Measurements from ENCODE around the gene AP3S2. TPM values are rescaled to one million over a fixed set of nuclear protein-coding genes. Genes with fewer than 3 reads are reported as not detected.

AP3S2 gene
- total RNA-seq, 1 donor from 2014 or later = 36.4 TPM

DNA sequence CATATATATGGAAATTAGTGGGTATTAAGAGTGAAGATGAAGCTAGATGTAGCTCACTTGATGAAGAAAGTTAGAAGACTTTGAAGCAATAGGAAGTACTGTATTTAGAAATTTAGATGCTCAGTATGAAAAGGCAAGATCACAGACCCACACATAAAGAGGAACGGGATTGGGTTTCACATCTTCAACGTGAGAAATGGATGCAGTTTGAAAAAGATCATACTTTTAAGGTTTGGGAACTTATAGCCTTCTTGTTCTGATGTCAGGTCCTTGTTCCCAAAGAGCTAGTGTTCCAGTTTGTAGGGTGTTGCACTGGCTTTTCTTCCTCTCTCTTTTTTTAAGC is 16.7 kb downstream of the AP3S2 start:
- Mint-ChIP-seq H3K4me1 (peaks cover 2% of the 10 kb centered on the region), H3K36me3 (ENCODE audit: low read depth) (peaks cover 49% of the 10 kb centered on the region), H3K27me3 (no peaks in the 10 kb centered on the region), H3K9me3 (no peaks in the 10 kb centered on the region), H3K27ac (no peak overlapping the region), H3K4me3 (no peak overlapping the region)
- ChIA-PET POLR2A (interaction anchor here (1.0 kb wide), 1 partner anchor 17 kb away, joined by 3 read pairs; the partner anchor contains the start of gene AP3S2), CTCF (interaction anchor here (0.8 to 7.7 kb wide), 12 partner anchors 11 to 208 kb away, joined by 3 to 219 read pairs (median 4); no protein-coding TSS in a partner anchor)
- TF ChIP-seq, protein P1, sequence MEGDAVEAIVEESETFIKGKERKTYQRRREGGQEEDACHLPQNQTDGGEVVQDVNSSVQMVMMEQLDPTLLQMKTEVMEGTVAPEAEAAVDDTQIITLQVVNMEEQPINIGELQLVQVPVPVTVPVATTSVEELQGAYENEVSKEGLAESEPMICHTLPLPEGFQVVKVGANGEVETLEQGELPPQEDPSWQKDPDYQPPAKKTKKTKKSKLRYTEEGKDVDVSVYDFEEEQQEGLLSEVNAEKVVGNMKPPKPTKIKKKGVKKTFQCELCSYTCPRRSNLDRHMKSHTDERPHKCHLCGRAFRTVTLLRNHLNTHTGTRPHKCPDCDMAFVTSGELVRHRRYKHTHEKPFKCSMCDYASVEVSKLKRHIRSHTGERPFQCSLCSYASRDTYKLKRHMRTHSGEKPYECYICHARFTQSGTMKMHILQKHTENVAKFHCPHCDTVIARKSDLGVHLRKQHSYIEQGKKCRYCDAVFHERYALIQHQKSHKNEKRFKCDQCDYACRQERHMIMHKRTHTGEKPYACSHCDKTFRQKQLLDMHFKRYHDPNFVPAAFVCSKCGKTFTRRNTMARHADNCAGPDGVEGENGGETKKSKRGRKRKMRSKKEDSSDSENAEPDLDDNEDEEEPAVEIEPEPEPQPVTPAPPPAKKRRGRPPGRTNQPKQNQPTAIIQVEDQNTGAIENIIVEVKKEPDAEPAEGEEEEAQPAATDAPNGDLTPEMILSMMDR (IDR thresholded peaks at IDR 0.05) = no peak
- intact Hi-C loops (cut with micrococcal nuclease) = no loop called here
- no peak for ATAC-seq (ENCODE audit: low read depth)
- DNase-seq = no peak

DNA sequence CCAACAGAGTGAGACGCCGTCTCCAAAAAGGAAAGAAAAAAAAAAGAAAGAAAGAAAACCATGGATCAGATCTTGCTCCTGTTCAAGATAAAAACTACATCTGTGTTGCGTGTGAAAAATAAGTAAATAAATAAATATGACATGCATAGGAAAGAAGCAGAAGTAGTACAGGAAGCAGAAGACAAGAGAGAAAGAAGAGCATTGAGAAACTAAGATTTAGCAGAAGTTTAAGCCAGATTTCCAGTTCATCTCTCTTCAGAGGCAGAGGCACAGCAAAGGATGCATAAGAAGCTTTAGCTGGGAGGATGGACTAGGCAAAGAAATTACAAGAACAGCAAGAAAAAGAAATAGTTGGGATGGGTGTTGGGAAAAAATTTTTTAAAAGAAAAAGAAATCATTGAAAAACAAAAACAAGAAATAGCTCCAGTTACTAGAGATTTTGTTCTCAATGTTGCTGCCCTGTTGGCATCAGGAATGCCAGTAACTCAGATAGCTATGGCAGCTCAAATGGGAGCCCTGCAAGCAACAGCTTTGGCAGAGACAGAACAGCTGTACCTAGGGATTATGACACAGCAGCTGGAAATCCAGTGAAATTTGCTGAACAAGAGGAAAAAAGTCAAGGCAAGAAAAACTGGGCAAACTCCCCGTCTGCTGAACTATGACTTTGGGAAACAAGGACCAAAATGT is 17.3 kb downstream of the AP3S2 start:
- TF ChIP-seq, protein P1 (IDR thresholded peaks at IDR 0.05) = no peak
- intact Hi-C loops (cut with micrococcal nuclease) = no loop called here
- peaks cover 2% of the 10 kb centered on the region for H3K4me1 Mint-ChIP-seq
- CTCF ChIA-PET = interaction anchor here (0.8 to 7.7 kb wide), 12 partner anchors 12 to 209 kb away, joined by 3 to 219 read pairs (median 4); no protein-coding TSS in a partner anchor
- peaks cover 51% of the 10 kb centered on the region for H3K36me3 Mint-ChIP-seq (ENCODE audit: low read depth)
- H3K9me3 Mint-ChIP-seq = no peaks in the 10 kb centered on the region
- POLR2A ChIA-PET = interaction anchor here (0.6 to 1.0 kb wide), 3 partner anchors 17 to 242 kb away, joined by 3 to 4 read pairs (median 3); partner anchors contain the start of gene AP3S2
- no peak overlapping the region for H3K27ac Mint-ChIP-seq
- no peak for ATAC-seq (ENCODE audit: low read depth)
- no peak for DNase-seq
- no peak overlapping the region for H3K4me3 Mint-ChIP-seq
- no peaks in the 10 kb centered on the region for H3K27me3 Mint-ChIP-seq

DNA sequence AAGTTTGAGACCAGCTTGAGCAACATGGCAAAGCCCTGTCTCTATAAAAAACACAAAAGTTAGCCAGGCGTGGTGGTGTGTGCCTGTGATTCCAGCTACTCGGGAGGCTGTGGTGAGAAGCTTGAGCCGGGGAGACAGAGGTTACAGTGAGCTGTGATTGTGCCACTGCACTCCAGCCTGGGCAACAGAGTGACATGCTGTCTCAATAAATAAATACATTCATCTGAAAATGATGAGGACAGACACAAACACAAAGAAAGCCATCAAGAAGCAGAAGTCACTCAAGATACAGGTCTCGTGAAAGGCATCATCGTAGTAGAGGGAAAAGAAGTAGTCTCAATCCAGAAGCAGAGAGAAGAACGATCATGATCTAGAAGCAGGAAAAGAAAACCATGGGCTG is 18.1 kb downstream of the AP3S2 start:
- intact Hi-C loops (cut with micrococcal nuclease) = loop anchor here (1.0 to 2.0 kb wide), 5 partner anchors 25 to 211 kb away; no protein-coding TSS in a partner anchor
- DNase-seq (no peak), ATAC-seq (ENCODE audit: low read depth) (no peak)
- H3K4me3 Mint-ChIP-seq = no peak overlapping the region
- TF ChIP-seq, protein P1 (IDR thresholded peaks at IDR 0.05) = no peak
- H3K27ac Mint-ChIP-seq = no peak overlapping the region
- H3K4me1 Mint-ChIP-seq = peaks cover 2% of the 10 kb centered on the region
- ChIA-PET CTCF (interaction anchor here (1.2 to 7.7 kb wide), 12 partner anchors 12 to 199 kb away, joined by 3 to 219 read pairs (median 7); no protein-coding TSS in a partner anchor), POLR2A (interaction anchor here (0.6 kb wide), 1 partner anchor 106 kb away, joined by 3 read pairs; no protein-coding TSS in a partner anchor)
- H3K27me3 Mint-ChIP-seq = no peaks in the 10 kb centered on the region
- no peaks in the 10 kb centered on the region for H3K9me3 Mint-ChIP-seq
- H3K36me3 Mint-ChIP-seq (ENCODE audit: low read depth) = peaks cover 53% of the 10 kb centered on the region

DNA sequence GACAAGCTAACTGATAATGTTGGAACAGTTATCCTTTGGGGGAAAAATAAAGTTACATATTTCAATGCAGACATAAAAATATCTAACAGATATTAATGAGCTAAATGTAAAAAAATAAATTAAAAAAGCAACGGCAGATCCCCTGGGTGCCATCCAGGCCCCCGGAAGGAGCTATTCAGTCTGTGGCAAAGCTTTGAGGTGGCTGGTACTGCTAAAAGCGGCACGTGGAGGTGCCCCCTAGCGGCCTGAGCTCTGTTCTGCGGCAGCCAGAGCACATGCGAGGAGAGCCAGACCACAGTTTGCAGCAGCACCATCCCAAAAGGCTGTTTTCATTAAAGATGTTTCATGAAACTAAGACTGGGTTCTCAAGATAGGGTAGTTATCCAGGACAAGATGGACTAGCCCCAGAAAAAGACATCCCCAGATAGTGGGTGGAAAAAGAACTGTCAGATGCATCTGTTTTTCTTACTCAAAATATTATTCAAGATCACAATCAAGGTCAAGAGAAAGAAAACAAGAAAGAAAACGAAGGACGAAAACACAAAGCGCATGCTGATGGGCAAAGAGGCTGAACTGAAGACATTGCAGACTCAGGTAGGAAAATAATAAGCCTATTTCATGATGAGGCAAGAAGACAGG is 18.7 kb downstream of the AP3S2 start:
- DNase-seq (peak; percentile 67), ATAC-seq (ENCODE audit: low read depth) (peak; percentile 100)
- Mint-ChIP-seq H3K4me3 (no peak overlapping the region), H3K9me3 (no peaks in the 10 kb centered on the region), H3K27ac (no peak overlapping the region), H3K27me3 (no peaks in the 10 kb centered on the region), H3K4me1 (peaks cover 2% of the 10 kb centered on the region), H3K36me3 (ENCODE audit: low read depth) (peaks cover 53% of the 10 kb centered on the region)
- intact Hi-C loops (cut with micrococcal nuclease) = loop anchor here (1.0 to 2.0 kb wide), 5 partner anchors 24 to 211 kb away; no protein-coding TSS in a partner anchor
- ChIA-PET CTCF (interaction anchor here (0.6 to 7.7 kb wide), 43 partner anchors 8 to 1150 kb away, joined by 3 to 219 read pairs (median 5); partner anchors contain the start of genes AP3S2, ARPIN and MESP1), POLR2A (interaction anchor here (0.6 to 1.0 kb wide), 4 partner anchors 19 to 114 kb away, joined by 3 to 9 read pairs (median 6); partner anchors contain the start of gene AP3S2)
- TF ChIP-seq, protein P1 (IDR thresholded peaks at IDR 0.05) = no peak
